Stimulated activated naive CD8-positive, alpha-beta T cell treated with anti-CD3 and anti-CD28 coated beads, Interleukin-15, amount 100 ng/mL, for 72 hours (primary cell): Measurements from ENCODE around the gene IL1RAPL1.

ENCODE experiments used
- ATAC-seq: fragments of 150-1000 bp; cut with Tn5 transposase; 2 replicates; pipeline ENCODE4 v1.10.0; 2021; ENCODE audit warnings: mild to moderate bottlenecking, moderate library complexity
- DNase-seq, 2 donors: peaks; one replicate each; pipeline ENCODE4 v3.0.0; 2021 to 2022
- H3K27ac Mint-ChIP-seq, 2 donors: one replicate each; pipeline ENCODE4 v1.8.0; 2022; ENCODE audit warnings: mild to moderate bottlenecking in 2 of 2, mixed read lengths in 2 of 2, moderate library complexity in 2 of 2
- H3K27me3 Mint-ChIP-seq: one replicate; pipeline ENCODE4 v1.8.0; 2022; ENCODE audit warnings: mixed read lengths
- H3K4me1 Mint-ChIP-seq: one replicate; pipeline ENCODE4 v1.8.0; 2022; ENCODE audit warnings: mild to moderate bottlenecking, mixed read lengths
- H3K4me3 Mint-ChIP-seq, 2 donors: one replicate each; pipeline ENCODE4 v1.8.0; 2022; ENCODE audit warnings: mild to moderate bottlenecking in 2 of 2, mixed read lengths in 2 of 2, moderate library complexity in 1 of 2
- H3K9me3 Mint-ChIP-seq, 2 donors: one replicate each; pipeline ENCODE4 v1.8.0; 2022; ENCODE audit warnings: mixed read lengths in 2 of 2

Gene IL1RAPL1

GRCh38 chrX:28586981-28587551 lies at the start of gene IL1RAPL1:
Gene IL1RAPL1 (plus strand): TSS chrX:28587446.
- no peak for DNase-seq
- no peaks in the 10 kb centered on the region for H3K27me3 Mint-ChIP-seq
- H3K4me1 Mint-ChIP-seq: no peaks in the 10 kb centered on the region

GRCh38 chrX:28542791-28543190 lies 44.5 kb upstream of the IL1RAPL1 start:
- no peak overlapping the region for H3K4me3 Mint-ChIP-seq
- H3K27me3 Mint-ChIP-seq: no peaks in the 10 kb centered on the region
- no peak for DNase-seq
- ATAC-seq: no peak
- no peaks in the 10 kb centered on the region for H3K4me1 Mint-ChIP-seq
- H3K27ac Mint-ChIP-seq: no peak overlapping the region
- H3K9me3 Mint-ChIP-seq: no peaks in the 10 kb centered on the region

More at GRCh38 chrX:28586981-28587551, at the start of gene IL1RAPL1:
- no peak for ATAC-seq
- Mint-ChIP-seq H3K4me3 (no peak within 1 kb of the TSS), H3K9me3 (no peaks in the 10 kb centered on the region), H3K27ac (no peak within 1 kb of the TSS)

GRCh38 chrX:28549838-28550237 lies 37.4 kb upstream of the IL1RAPL1 start:
- H3K4me1 Mint-ChIP-seq: no peaks in the 10 kb centered on the region
- H3K27ac Mint-ChIP-seq: no peak overlapping the region
- H3K9me3 Mint-ChIP-seq: peaks cover 0 to 6% of the 10 kb centered on the region in 2 donors
- DNase-seq (no peak), ATAC-seq (no peak)
- H3K27me3 Mint-ChIP-seq: no peaks in the 10 kb centered on the region
- no peak overlapping the region for H3K4me3 Mint-ChIP-seq

- H3K27me3 Mint-ChIP-seq: no peaks in the 10 kb centered on the region
- ATAC-seq: no peak
- no peak overlapping the region for H3K4me3 Mint-ChIP-seq
- no peaks in the 10 kb centered on the region for H3K4me1 Mint-ChIP-seq
- H3K9me3 Mint-ChIP-seq: peaks cover 0 to 6% of the 10 kb centered on the region in 2 donors
- no peak for DNase-seq
- H3K27ac Mint-ChIP-seq: no peak overlapping the region
Measured at GRCh38 chrX:28550331-28550872, 36.8 kb upstream of the IL1RAPL1 start.

- Mint-ChIP-seq H3K4me3 (no peak overlapping the region), H3K4me1 (no peaks in the 10 kb centered on the region), H3K9me3 (peaks cover 0 to 6% of the 10 kb centered on the region in 2 donors), H3K27ac (no peak overlapping the region), H3K27me3 (no peaks in the 10 kb centered on the region)
- no peak for DNase-seq
- ATAC-seq: no peak
Measured at GRCh38 chrX:28552322-28552721, 34.9 kb upstream of the IL1RAPL1 start.

- no peak for ATAC-seq
- Mint-ChIP-seq H3K27me3 (no peaks in the 10 kb centered on the region), H3K4me1 (no peaks in the 10 kb centered on the region), H3K4me3 (no peak overlapping the region), H3K9me3 (peaks cover 0 to 6% of the 10 kb centered on the region in 2 donors), H3K27ac (no peak overlapping the region)
- no peak for DNase-seq
Measured at GRCh38 chrX:28552882-28553829, 34.1 kb upstream of the IL1RAPL1 start.

GRCh38 chrX:28576117-28576516 lies 11.1 kb upstream of the IL1RAPL1 start:
- H3K4me1 Mint-ChIP-seq: no peaks in the 10 kb centered on the region
- ATAC-seq (no peak), DNase-seq (no peak)
- no peaks in the 10 kb centered on the region for H3K9me3 Mint-ChIP-seq
- no peak overlapping the region for H3K27ac Mint-ChIP-seq
- H3K4me3 Mint-ChIP-seq: no peak overlapping the region
- H3K27me3 Mint-ChIP-seq: no peaks in the 10 kb centered on the region

GRCh38 chrX:28581522-28581921 lies 5.7 kb upstream of the IL1RAPL1 start:
- H3K27me3 Mint-ChIP-seq: no peaks in the 10 kb centered on the region
- no peaks in the 10 kb centered on the region for H3K9me3 Mint-ChIP-seq
- no peak overlapping the region for H3K4me3 Mint-ChIP-seq
- ATAC-seq: no peak
- no peak for DNase-seq
- H3K4me1 Mint-ChIP-seq: no peaks in the 10 kb centered on the region
- H3K27ac Mint-ChIP-seq: no peak overlapping the region

GRCh38 chrX:28582511-28582910 lies 4.7 kb upstream of the IL1RAPL1 start:
- H3K27ac Mint-ChIP-seq: no peak overlapping the region
- no peaks in the 10 kb centered on the region for H3K4me1 Mint-ChIP-seq
- no peaks in the 10 kb centered on the region for H3K27me3 Mint-ChIP-seq
- no peaks in the 10 kb centered on the region for H3K9me3 Mint-ChIP-seq
- H3K4me3 Mint-ChIP-seq: no peak overlapping the region
- ATAC-seq (no peak), DNase-seq (no peak)

- Mint-ChIP-seq H3K4me3 (no peak overlapping the region), H3K4me1 (no peaks in the 10 kb centered on the region), H3K27ac (no peak overlapping the region), H3K27me3 (no peaks in the 10 kb centered on the region), H3K9me3 (no peaks in the 10 kb centered on the region)
- no peak for ATAC-seq
- no peak for DNase-seq
Measured at GRCh38 chrX:28584025-28584424, 3.2 kb upstream of the IL1RAPL1 start.

GRCh38 chrX:28585767-28586166 lies 1.5 kb upstream of the IL1RAPL1 start:
- no peaks in the 10 kb centered on the region for H3K4me1 Mint-ChIP-seq
- DNase-seq (no peak), ATAC-seq (no peak)
- no peak overlapping the region for H3K4me3 Mint-ChIP-seq
- no peaks in the 10 kb centered on the region for H3K9me3 Mint-ChIP-seq
- H3K27ac Mint-ChIP-seq: no peak overlapping the region
- no peaks in the 10 kb centered on the region for H3K27me3 Mint-ChIP-seq

- no peak for ATAC-seq
Measured at GRCh38 chrX:28586286-28586685, 960 bp upstream of the IL1RAPL1 start.

GRCh38 chrX:28589046-28589445 lies 1.8 kb downstream of the IL1RAPL1 start:
- Mint-ChIP-seq H3K4me1 (no peaks in the 10 kb centered on the region), H3K27me3 (no peaks in the 10 kb centered on the region)
- ATAC-seq: no peak

More at GRCh38 chrX:28586286-28586685, 960 bp upstream of the IL1RAPL1 start:
- H3K4me3 Mint-ChIP-seq: no peak overlapping the region
- no peaks in the 10 kb centered on the region for H3K27me3 Mint-ChIP-seq
- no peaks in the 10 kb centered on the region for H3K9me3 Mint-ChIP-seq
- no peak overlapping the region for H3K27ac Mint-ChIP-seq
- H3K4me1 Mint-ChIP-seq: no peaks in the 10 kb centered on the region
- no peak for DNase-seq

GRCh38 chrX:28590396-28590795 lies 3.1 kb downstream of the IL1RAPL1 start:
- Mint-ChIP-seq H3K4me1 (no peaks in the 10 kb centered on the region), H3K4me3 (no peak overlapping the region), H3K27ac (no peak overlapping the region), H3K9me3 (no peaks in the 10 kb centered on the region), H3K27me3 (no peaks in the 10 kb centered on the region)
- ATAC-seq (no peak), DNase-seq (no peak)

More at GRCh38 chrX:28589046-28589445, 1.8 kb downstream of the IL1RAPL1 start:
- no peak for DNase-seq
- H3K9me3 Mint-ChIP-seq: no peaks in the 10 kb centered on the region
- H3K27ac Mint-ChIP-seq: no peak overlapping the region
- H3K4me3 Mint-ChIP-seq: no peak overlapping the region

- Mint-ChIP-seq H3K4me1 (no peaks in the 10 kb centered on the region), H3K4me3 (no peak overlapping the region), H3K9me3 (no peaks in the 10 kb centered on the region), H3K27ac (no peak overlapping the region), H3K27me3 (no peaks in the 10 kb centered on the region)
- no peak for ATAC-seq
- DNase-seq: no peak
Measured at GRCh38 chrX:28591542-28591941, 4.3 kb downstream of the IL1RAPL1 start.

GRCh38 chrX:28595346-28595745 lies 8.1 kb downstream of the IL1RAPL1 start:
- Mint-ChIP-seq H3K4me3 (no peak overlapping the region), H3K27me3 (no peaks in the 10 kb centered on the region), H3K4me1 (no peaks in the 10 kb centered on the region), H3K9me3 (no peaks in the 10 kb centered on the region), H3K27ac (no peak overlapping the region)
- ATAC-seq (no peak), DNase-seq (no peak)
